K562 (cell line): ENCODE results near the gene THOC1. TPM values are rescaled to one million over a fixed set of nuclear protein-coding genes. Genes with fewer than 3 reads are reported as not detected.

Source experiments
- ARID1B ChIP-seq: fragments of 450-650 bp; IDR thresholded peaks from 2 replicates; pipeline ENCODE4 v1.6.1; 2016; ENCODE audit warnings: antibody characterized with exemption, mild to moderate bottlenecking, inconsistent platforms
- ERF ChIP-seq: fragments of 450-650 bp; formaldehyde crosslinking; IDR thresholded peaks from 2 replicates; pipeline ENCODE4 v1.4.0; 2020; ENCODE audit warnings: mild to moderate bottlenecking, mixed read lengths
- ESRRA ChIP-seq: fragments of 450-650 bp; IDR thresholded peaks from 2 replicates; pipeline ENCODE4 v1.6.1; 2014; ENCODE audit warnings: low read depth, mild to moderate bottlenecking, moderate library complexity, borderline replicate concordance
- GTF2E2 ChIP-seq: fragments of 200-800 bp; sonication (Bioruptor generic); IDR thresholded peaks from 2 replicates; pipeline ENCODE4 v1.6.1; 2016; ENCODE audit warnings: missing genetic modification characterization, missing compliant biosample characterization
- GTF2F1 ChIP-seq: IDR thresholded peaks from 2 replicates; pipeline ENCODE4 v1.6.1; 2011; ENCODE audit warnings: low read depth, low read length, improper control_type of control experiment
- HMG20B ChIP-seq: fragments of 250-450 bp; sonication (Bioruptor Pico); IDR thresholded peaks from 2 replicates; pipeline ENCODE4 v1.5.0; 2021; ENCODE audit warnings: mild to moderate bottlenecking
- HSF4 ChIP-seq: fragments of 250-450 bp; sonication (Bioruptor Pico); IDR thresholded peaks from 2 replicates; pipeline ENCODE4 v2.1.2; 2022; ENCODE audit warnings: mild to moderate bottlenecking, moderate library complexity, borderline replicate concordance
- IFI16 ChIP-seq: fragments of 250-450 bp; sonication (Bioruptor Pico); IDR thresholded peaks from 2 replicates; pipeline ENCODE4 v2.1.2; 2022; ENCODE audit warnings: mild to moderate bottlenecking, inconsistent platforms
- ILF3 ChIP-seq: fragments of 450-650 bp; IDR thresholded peaks from 2 replicates; pipeline ENCODE4 v1.6.1; 2018; ENCODE audit warnings: antibody characterized with exemption, mild to moderate bottlenecking, moderate library complexity, borderline replicate concordance
- MAX ChIP-seq: sonication (generic); formaldehyde crosslinking; IDR thresholded peaks from 2 replicates; pipeline ENCODE4 v1.9.0; 2022; ENCODE audit warnings: mild to moderate bottlenecking, missing genetic modification reagents
- MBD2 ChIP-seq: sonication (generic); IDR thresholded peaks from 2 replicates; pipeline ENCODE4 v1.6.1; 2016; ENCODE audit warnings: low read depth, borderline replicate concordance
- MCM5 ChIP-seq: fragments of 450-650 bp; IDR thresholded peaks from 2 replicates; pipeline ENCODE4 v1.6.1; 2016; ENCODE audit warnings: low read depth
- MNT ChIP-seq, 2 experiments: fragments of 450-650 bp; conservative IDR thresholded peaks; 2 replicates each; pipeline ENCODE4 v1.6.1; 2017; ENCODE audit warnings: mild to moderate bottlenecking in 2 of 2, moderate library complexity in 2 of 2
- STAT5B ChIP-seq: fragments of 250-450 bp; sonication (Bioruptor Pico); IDR thresholded peaks from 2 replicates; pipeline ENCODE4 v1.8.0; 2021; ENCODE audit warnings: mild to moderate bottlenecking, inconsistent platforms
- TBL1XR1 ChIP-seq, 2 experiments: IDR thresholded peaks; 2 replicates each; pipeline ENCODE4 v1.6.1; 2012; ENCODE audit warnings: improper control_type of control experiment in 2 of 2, low read length in 2 of 2, mild to moderate bottlenecking in 1 of 2
- ZBTB33 ChIP-seq: sonication (generic); formaldehyde crosslinking; IDR thresholded peaks from 2 replicates; pipeline ENCODE4 v1.8.1; 2023; ENCODE audit warnings: mild to moderate bottlenecking, missing genetic modification reagents
- ZNF282 ChIP-seq: sonication (generic); formaldehyde crosslinking; IDR thresholded peaks from 2 replicates; pipeline ENCODE4 v1.8.1; 2023; ENCODE audit warnings: missing genetic modification reagents
- ZNF354B ChIP-seq: fragments of 250-450 bp; sonication (Bioruptor Pico); IDR thresholded peaks from 2 replicates; pipeline ENCODE4 v1.4.0; 2020
- ZNF583 ChIP-seq: fragments of 250-450 bp; sonication (Bioruptor Pico); IDR thresholded peaks from 2 replicates; pipeline ENCODE4 v1.4.0; 2020
- ZNF75A ChIP-seq: fragments of 450-650 bp; formaldehyde crosslinking; IDR thresholded peaks from 2 replicates; pipeline ENCODE4 v1.4.0; 2020; ENCODE audit warnings: mild to moderate bottlenecking
- polyA plus RNA-seq, 8 experiments: library from polyadenylated mRNA; depleted of rRNA in 4 of 8; stranded (reverse) in 5 of 8; unstranded in 3 of 8; fragments of >200 nt; fragmentation: Nextera tagmentation in 2 of 8; fragmentation: Illumina TruSeq in 1 of 8; extraction: Ambion mirVana in 2 of 8; extraction: Trizol in 1 of 8; gene quantifications; 2 replicates each; pipeline versions ENCODE4 v1.2.1 to v1.2.3, GENCODE V29; 2011 to 2014; ENCODE audit warnings: inconsistent platforms in 1 of 8, missing spikeins in 1 of 8
- total RNA-seq, 7 experiments: library from RNA; depleted of rRNA in 6 of 7; stranded (reverse); fragments of >200 nt in 6 of 7; fragmentation: Illumina TruSeq in 2 of 7; extraction: Trizol in 2 of 7; gene quantifications; 2 replicates each; pipeline versions ENCODE4 v1.2.1 to v1.2.3, GENCODE V29; 2011 to 2021; ENCODE audit warnings: low replicate concordance in 1 of 7
- TF ChIP-seq, protein P1 (sequence below): fragments of 200-800 bp; sonication (Bioruptor generic); IDR thresholded peaks from 2 replicates; pipeline ENCODE4 v1.6.1; 2017; ENCODE audit warnings: missing genetic modification characterization, missing compliant biosample characterization
- TF ChIP-seq, protein P2 (sequence below): fragments of 450-650 bp; IDR thresholded peaks from 2 replicates; pipeline ENCODE4 v1.6.1; 2016; ENCODE audit warnings: antibody characterized with exemption

Gene THOC1
- total and polyA plus RNA-seq, 9 of the 15 experiments (the other 6 are each of a cell fraction or from before 2014, with no cell fraction given) = 71.1 to 143 (median 107) TPM

- TF ChIP-seq MBD2 (peak; percentile 91), MCM5 (no peak), HMG20B (CRISPR knock-in tag) (no peak), ESRRA (peak; percentile 80; the same call in 1 of the 2 replicates), GTF2E2 (tag) (peak; percentile 92), MAX (CRISPR knock-in tag) (peak; percentile 97), ZNF583 (CRISPR knock-in tag) (peak; percentile 65), ZNF75A (CRISPR knock-in tag) (no peak), IFI16 (CRISPR knock-in tag) (no peak), ERF (CRISPR knock-in tag) (peak; percentile 67; the same call in 1 of the 2 replicates), ARID1B (peak; percentile 74), HSF4 (CRISPR knock-in tag) (peak; percentile 58; the same call in 1 of the 2 replicates), TBL1XR1 (IDR thresholded peaks at IDR 0.05; ENCODE audit: low read length in 2 of 2) (peak in 1 of 2 experiments; percentile 95; a peak in 2 of 4 replicates), ILF3 (no peak), STAT5B (CRISPR knock-in tag) (no peak), ZNF282 (CRISPR knock-in tag) (no peak; the same call in 1 of the 2 replicates), ZBTB33 (CRISPR knock-in tag) (peak; percentile 81), MNT (conservative IDR thresholded peaks at IDR 0.05) (peak; percentile 94 to 98), GTF2F1 (peak; percentile 90; the same call in 1 of the 2 replicates), ZNF354B (CRISPR knock-in tag) (no peak)
- TF ChIP-seq, protein P1, sequence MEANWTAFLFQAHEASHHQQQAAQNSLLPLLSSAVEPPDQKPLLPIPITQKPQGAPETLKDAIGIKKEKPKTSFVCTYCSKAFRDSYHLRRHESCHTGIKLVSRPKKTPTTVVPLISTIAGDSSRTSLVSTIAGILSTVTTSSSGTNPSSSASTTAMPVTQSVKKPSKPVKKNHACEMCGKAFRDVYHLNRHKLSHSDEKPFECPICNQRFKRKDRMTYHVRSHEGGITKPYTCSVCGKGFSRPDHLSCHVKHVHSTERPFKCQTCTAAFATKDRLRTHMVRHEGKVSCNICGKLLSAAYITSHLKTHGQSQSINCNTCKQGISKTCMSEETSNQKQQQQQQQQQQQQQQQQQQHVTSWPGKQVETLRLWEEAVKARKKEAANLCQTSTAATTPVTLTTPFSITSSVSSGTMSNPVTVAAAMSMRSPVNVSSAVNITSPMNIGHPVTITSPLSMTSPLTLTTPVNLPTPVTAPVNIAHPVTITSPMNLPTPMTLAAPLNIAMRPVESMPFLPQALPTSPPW (CRISPR knock-in tag) = peak; percentile 70
- TF ChIP-seq, protein P2, sequence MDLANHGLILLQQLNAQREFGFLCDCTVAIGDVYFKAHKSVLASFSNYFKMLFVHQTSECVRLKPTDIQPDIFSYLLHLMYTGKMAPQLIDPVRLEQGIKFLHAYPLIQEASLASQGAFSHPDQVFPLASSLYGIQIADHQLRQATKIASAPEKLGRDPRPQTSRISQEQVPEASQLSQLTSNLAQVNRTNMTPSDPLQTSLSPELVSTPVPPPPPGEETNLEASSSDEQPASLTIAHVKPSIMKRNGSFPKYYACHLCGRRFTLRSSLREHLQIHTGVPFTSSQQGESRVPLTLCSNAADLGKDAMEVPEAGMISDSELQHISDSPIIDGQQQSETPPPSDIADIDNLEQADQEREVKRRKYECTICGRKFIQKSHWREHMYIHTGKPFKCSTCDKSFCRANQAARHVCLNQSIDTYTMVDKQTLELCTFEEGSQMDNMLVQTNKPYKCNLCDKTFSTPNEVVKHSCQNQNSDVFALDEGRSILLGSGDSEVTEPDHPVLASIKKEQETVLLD = no peak
These were observed at the start of gene THOC1 (continued) for GRCh38 chr18:267688-268552.
